ENCODE data around the gene PTPRN2. TPM values are rescaled to one million over a fixed set of nuclear protein-coding genes. Genes with fewer than 3 reads are reported as not detected.

The PTPRN2 gene
- total and polyA plus RNA-seq, 2 experiments from 2014 or later, result 0.28 TPM; not detected in 1

DNA sequence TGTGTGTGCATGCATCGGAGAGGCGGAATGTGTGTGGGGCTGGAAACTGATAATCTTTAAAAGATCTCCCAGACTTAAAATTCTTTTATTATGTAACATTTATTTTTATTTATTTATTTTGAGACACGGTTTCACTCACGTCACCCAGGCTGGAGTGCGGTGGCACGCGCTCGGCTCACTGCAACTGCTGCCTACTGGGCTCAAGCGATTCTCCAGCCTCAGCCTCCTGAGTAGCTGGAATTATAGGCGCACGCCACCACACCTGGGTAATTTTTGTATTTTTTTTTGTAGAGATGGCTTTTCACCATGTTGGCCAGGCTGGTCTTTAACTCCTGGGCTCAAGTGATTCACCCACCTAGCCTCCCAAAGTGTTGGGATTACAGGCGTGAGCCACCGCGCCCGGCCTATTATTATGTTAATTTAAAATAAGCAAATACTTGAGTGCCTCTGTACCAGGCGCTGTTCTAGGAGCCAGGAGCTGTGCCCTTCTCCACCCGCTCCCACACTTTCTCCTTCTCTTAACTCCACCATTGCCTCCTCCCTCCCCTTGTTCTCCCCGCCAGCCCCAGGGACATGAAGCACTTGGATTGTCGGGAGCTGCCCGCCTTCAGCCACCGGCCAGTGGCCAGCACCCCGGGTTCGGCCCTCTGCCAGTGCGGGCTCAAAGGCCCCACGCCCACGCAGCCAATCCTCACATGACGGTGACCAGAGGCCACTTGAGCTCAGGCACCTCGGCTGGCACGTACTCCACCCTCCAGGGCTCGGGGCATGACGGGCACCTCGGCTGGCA lies 1087.3 kb downstream of the PTPRN2 start:
- Histone ChIP-seq H3K4me3 (no peak overlapping the region), H3K27ac (no peak overlapping the region), H3K4me1 (ENCODE audit: low read depth) (no peaks in the 10 kb centered on the region), H3K36me3 (no peaks in the 10 kb centered on the region), H3K9me3 (ENCODE audit: low read depth) (no peaks in the 10 kb centered on the region), H3K27me3 (no peaks in the 10 kb centered on the region)
- no peak for DNase-seq (ENCODE audit: low read depth in 1 of 2, low spot score in 1 of 2)
- TF ChIP-seq, protein P1, sequence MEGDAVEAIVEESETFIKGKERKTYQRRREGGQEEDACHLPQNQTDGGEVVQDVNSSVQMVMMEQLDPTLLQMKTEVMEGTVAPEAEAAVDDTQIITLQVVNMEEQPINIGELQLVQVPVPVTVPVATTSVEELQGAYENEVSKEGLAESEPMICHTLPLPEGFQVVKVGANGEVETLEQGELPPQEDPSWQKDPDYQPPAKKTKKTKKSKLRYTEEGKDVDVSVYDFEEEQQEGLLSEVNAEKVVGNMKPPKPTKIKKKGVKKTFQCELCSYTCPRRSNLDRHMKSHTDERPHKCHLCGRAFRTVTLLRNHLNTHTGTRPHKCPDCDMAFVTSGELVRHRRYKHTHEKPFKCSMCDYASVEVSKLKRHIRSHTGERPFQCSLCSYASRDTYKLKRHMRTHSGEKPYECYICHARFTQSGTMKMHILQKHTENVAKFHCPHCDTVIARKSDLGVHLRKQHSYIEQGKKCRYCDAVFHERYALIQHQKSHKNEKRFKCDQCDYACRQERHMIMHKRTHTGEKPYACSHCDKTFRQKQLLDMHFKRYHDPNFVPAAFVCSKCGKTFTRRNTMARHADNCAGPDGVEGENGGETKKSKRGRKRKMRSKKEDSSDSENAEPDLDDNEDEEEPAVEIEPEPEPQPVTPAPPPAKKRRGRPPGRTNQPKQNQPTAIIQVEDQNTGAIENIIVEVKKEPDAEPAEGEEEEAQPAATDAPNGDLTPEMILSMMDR (IDR thresholded peaks at IDR 0.05; ENCODE audit: low read depth, low read length), result no peak

DNA sequence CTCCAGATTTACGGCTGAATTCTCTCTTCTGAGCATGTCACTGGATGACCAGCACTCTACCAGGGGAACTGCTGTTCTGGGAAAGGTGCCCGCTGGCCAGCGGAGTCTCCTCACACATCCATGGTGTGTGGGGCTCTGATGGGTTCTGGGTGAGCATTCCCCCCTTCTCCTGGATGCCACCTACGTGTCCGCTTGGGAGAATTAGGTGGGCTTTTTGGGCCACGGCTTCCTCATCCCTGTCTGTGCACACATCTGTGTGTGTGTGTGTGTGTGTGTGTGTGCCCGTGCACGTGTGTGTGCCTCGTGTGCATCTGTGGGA lies 1087.8 kb downstream of the PTPRN2 start:
- H3K27me3 ChIP-seq, result no peaks in the 10 kb centered on the region
- TF ChIP-seq, protein P1 (IDR thresholded peaks at IDR 0.05; ENCODE audit: low read depth, low read length), result no peak
- no peak overlapping the region for H3K27ac ChIP-seq
- H3K4me3 ChIP-seq, result no peak overlapping the region
- H3K4me1 ChIP-seq (ENCODE audit: low read depth), result no peaks in the 10 kb centered on the region
- H3K36me3 ChIP-seq, result no peaks in the 10 kb centered on the region
- H3K9me3 ChIP-seq (ENCODE audit: low read depth), result no peaks in the 10 kb centered on the region
- DNase-seq (ENCODE audit: low read depth in 1 of 2, low spot score in 1 of 2), result no peak

DNA sequence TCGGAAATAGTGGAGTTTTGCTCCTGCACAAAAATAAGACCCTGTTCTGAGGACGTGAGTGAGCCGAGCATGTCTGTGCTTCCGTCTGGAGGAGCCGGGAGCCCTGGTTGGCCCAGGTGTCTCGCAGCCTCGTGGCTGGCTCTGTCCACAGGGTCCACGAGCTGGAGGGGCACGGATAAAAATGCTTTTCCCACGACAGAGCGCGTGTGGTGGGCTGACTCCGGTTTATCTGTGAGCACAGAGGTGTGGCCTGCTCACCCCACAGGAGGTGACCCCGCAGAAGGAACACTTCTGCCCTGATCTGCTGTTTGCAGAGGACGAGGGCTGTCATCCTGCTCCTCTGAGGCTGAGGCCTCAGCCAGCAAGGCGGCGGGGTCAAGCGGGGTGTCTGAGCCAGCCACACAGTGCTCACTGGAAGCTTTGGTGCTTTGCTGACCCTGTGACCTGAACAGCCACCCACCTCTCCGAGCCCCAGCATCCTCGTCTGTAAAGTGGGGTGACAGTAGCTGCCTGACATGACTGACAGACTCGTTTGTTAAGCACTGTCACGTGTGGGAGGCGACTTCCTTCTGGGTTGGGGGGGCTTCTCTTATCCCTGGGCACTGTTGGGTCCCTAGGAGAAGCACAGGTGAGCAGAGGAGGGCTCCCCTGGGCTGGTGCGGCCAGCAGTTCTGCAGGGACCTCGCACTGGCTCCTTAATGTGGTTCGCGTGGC lies 1088.3 kb downstream of the PTPRN2 start:
- Histone ChIP-seq H3K9me3 (ENCODE audit: low read depth) (no peaks in the 10 kb centered on the region), H3K27me3 (no peaks in the 10 kb centered on the region), H3K27ac (no peak overlapping the region), H3K4me3 (no peak overlapping the region), H3K36me3 (no peaks in the 10 kb centered on the region), H3K4me1 (ENCODE audit: low read depth) (no peaks in the 10 kb centered on the region)
- TF ChIP-seq, protein P1 (IDR thresholded peaks at IDR 0.05; ENCODE audit: low read depth, low read length), result no peak
- no peak for DNase-seq (ENCODE audit: low read depth in 1 of 2, low spot score in 1 of 2)

DNA sequence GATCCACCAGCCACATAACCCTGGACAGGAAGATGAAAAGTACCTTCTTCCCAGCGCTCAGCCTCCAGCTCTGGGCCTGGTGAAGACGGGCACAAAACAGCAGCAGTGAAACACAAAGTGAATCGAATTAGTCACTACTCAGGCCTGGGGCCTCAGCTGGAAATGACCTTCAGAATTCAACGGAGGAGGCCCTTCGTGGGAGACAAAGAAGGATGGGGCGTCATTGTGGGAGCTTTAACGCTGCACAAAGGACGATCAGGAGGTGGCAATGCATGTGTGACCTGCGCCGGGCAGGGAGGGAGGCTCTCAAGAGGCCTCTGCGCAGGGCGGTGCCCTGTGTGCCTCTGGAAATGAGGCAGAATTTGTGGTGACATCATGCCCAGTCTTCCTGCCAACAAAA lies 1089.0 kb downstream of the PTPRN2 start:
- Histone ChIP-seq H3K36me3 (no peaks in the 10 kb centered on the region), H3K9me3 (ENCODE audit: low read depth) (no peaks in the 10 kb centered on the region), H3K27me3 (no peaks in the 10 kb centered on the region), H3K4me3 (no peak overlapping the region), H3K4me1 (ENCODE audit: low read depth) (no peaks in the 10 kb centered on the region), H3K27ac (no peak overlapping the region)
- TF ChIP-seq, protein P1 (IDR thresholded peaks at IDR 0.05; ENCODE audit: low read depth, low read length), result no peak
- DNase-seq (ENCODE audit: low read depth in 1 of 2, low spot score in 1 of 2), result no peak

DNA sequence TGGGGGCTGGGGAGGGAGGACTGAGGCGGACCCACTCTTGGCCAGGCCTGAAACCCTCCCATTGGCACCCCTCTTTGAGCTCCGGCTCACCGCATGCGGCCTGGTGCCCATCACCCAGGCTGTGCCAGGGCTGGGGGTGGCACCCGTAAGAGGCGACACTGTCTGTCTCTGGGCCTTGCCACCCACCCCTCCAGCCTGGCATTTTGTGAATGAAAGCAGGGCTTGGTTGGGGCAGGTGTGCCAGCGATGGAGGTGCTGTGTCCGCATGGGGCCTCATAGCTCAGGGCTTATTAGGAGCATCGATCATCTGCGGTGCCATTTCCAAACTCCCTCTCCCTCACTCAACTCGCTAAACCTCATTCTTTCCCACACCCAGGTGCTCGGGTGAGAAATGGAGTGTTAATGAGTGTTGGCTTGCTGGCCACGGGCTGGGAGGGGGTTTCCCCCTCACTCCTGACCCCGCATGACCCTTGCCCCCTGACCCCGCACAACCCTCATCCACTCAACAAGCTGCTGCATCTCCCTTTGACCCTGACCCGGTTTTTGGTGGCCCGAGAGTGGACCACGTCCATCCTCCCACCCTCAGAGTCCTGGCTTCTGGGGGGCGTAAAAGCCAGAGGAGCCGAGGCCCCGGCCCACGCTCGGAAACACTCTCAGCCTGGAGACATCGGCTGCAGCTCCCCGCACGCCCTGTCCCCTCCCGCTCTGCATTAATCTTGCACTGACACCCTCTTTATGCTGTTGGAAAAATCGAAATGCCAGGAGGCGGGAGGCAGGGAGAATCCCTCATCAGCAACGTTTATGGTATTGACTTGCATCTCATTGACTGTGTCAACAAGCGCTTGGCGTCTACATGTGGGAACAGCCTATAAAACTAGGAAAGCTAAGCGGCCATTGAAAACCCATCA lies 1089.6 kb downstream of the PTPRN2 start:
- DNase-seq (ENCODE audit: low read depth in 1 of 2, low spot score in 1 of 2), result no peak

More for the DNA sequence above, 1089.6 kb downstream of the PTPRN2 start:
- Histone ChIP-seq H3K36me3 (no peaks in the 10 kb centered on the region), H3K27ac (no peak overlapping the region), H3K4me3 (no peak overlapping the region), H3K9me3 (ENCODE audit: low read depth) (no peaks in the 10 kb centered on the region), H3K4me1 (ENCODE audit: low read depth) (no peaks in the 10 kb centered on the region), H3K27me3 (no peaks in the 10 kb centered on the region)
- TF ChIP-seq, protein P1 (IDR thresholded peaks at IDR 0.05; ENCODE audit: low read depth, low read length), result no peak

Data from cardiac muscle cell (in vitro differentiated cells and primary cell).